Neutrophil (primary cell): Measurements from ENCODE around the gene BLTP3A.
"Not testable (repeated sequence)": the region's sequence is repeated elsewhere in the genome, so short reads cannot be mapped to it uniquely, and the experiment has no call there.

Source experiments
- H3K27ac ChIP-seq: fragments of 200-600 bp; sonication (generic); 2 replicates; pipeline ENCODE4 v1.5.1; 2016; ENCODE audit warnings: mild to moderate bottlenecking, moderate library complexity
- H3K27me3 ChIP-seq: fragments of 200-600 bp; sonication (generic); 2 replicates; pipeline ENCODE4 v1.6.0; 2016; ENCODE audit warnings: mild to moderate bottlenecking
- H3K36me3 ChIP-seq: fragments of 200-600 bp; sonication (generic); 2 replicates; pipeline ENCODE4 v1.5.1; 2017
- H3K4me1 ChIP-seq, 2 experiments: fragments of 200-600 bp in 1 of 2; sonication (generic) in 1 of 2; 1 replicate in 1 of 2; 2 replicates in 1 of 2; pipeline versions ENCODE4 v1.5.1 to v1.6.1; 2013 to 2016; ENCODE audit warnings: low read depth in 1 of 2, low read length in 1 of 2, mild to moderate bottlenecking in 1 of 2, moderate library complexity in 1 of 2; ENCODE audit not compliant: control insufficient read depth in 1 of 2, insufficient read depth in 1 of 2
- H3K4me3 ChIP-seq, 2 experiments: fragments of 200-600 bp in 1 of 2; sonication (generic) in 1 of 2; 1 replicate in 1 of 2; 2 replicates in 1 of 2; pipeline ENCODE4 v1.5.1; 2013 to 2016; ENCODE audit warnings: low read depth in 1 of 2, low read length in 1 of 2, mild to moderate bottlenecking in 1 of 2, moderate library complexity in 1 of 2
- H3K9me3 ChIP-seq: fragments of 200-600 bp; sonication (generic); 2 replicates; pipeline ENCODE4 v1.5.1; 2016
- CTCF ChIP-seq: fragments of 200-600 bp; sonication (generic); IDR thresholded peaks from 2 replicates; pipeline ENCODE4 v1.5.1; 2016; ENCODE audit warnings: antibody characterized with exemption

Gene BLTP3A

GRCh38 chr6:34798057-34798456 lies 6.2 kb downstream of the BLTP3A start:
- H3K27ac ChIP-seq, result no peak overlapping the region
- H3K4me1 ChIP-seq, result peaks cover 4 to 6% of the 10 kb centered on the region in 2 experiments
- no peaks in the 10 kb centered on the region for H3K27me3 ChIP-seq
- no peaks in the 10 kb centered on the region for H3K36me3 ChIP-seq
- TF ChIP-seq CTCF, result no peak
- H3K4me3 ChIP-seq, result no peak overlapping the region
- no peaks in the 10 kb centered on the region for H3K9me3 ChIP-seq

GRCh38 chr6:34799547-34799946 lies 7.7 kb downstream of the BLTP3A start:
- H3K9me3 ChIP-seq, result no peaks in the 10 kb centered on the region
- H3K4me1 ChIP-seq, result no peaks in the 10 kb centered on the region
- H3K36me3 ChIP-seq, result no peaks in the 10 kb centered on the region
- no peak for TF ChIP-seq CTCF
- no peak overlapping the region for H3K27ac ChIP-seq
- H3K27me3 ChIP-seq, result no peaks in the 10 kb centered on the region
- H3K4me3 ChIP-seq, result no peak overlapping the region

GRCh38 chr6:34804543-34804942 lies 12.7 kb downstream of the BLTP3A start:
- no peaks in the 10 kb centered on the region for H3K4me1 ChIP-seq
- no peak overlapping the region for H3K27ac ChIP-seq
- H3K27me3 ChIP-seq, result no peaks in the 10 kb centered on the region
- H3K36me3 ChIP-seq, result no peaks in the 10 kb centered on the region
- H3K9me3 ChIP-seq, result no peaks in the 10 kb centered on the region
- H3K4me3 ChIP-seq, result no peak overlapping the region
- no peak for TF ChIP-seq CTCF

GRCh38 chr6:34805074-34805473 lies 13.2 kb downstream of the BLTP3A start:
- H3K4me1 ChIP-seq, H3K27ac ChIP-seq, H3K27me3 ChIP-seq, H3K9me3 ChIP-seq, H3K4me3 ChIP-seq, H3K36me3 ChIP-seq: not testable (repeated sequence)

- Histone ChIP-seq H3K9me3 (no peaks in the 10 kb centered on the region), H3K4me3 (no peak overlapping the region), H3K4me1 (no peaks in the 10 kb centered on the region), H3K27ac (no peak overlapping the region), H3K36me3 (no peaks in the 10 kb centered on the region), H3K27me3 (no peaks in the 10 kb centered on the region)
- no peak for TF ChIP-seq CTCF
These were observed 15.0 kb downstream of the BLTP3A start for GRCh38 chr6:34806738-34807453.

GRCh38 chr6:34808473-34808872 lies 16.6 kb downstream of the BLTP3A start:
- not testable (repeated sequence) for H3K9me3 ChIP-seq

GRCh38 chr6:34809419-34809818 lies 17.5 kb downstream of the BLTP3A start:
- not testable (repeated sequence) for H3K36me3 ChIP-seq, H3K9me3 ChIP-seq, H3K4me1 ChIP-seq, H3K4me3 ChIP-seq, H3K27ac ChIP-seq, H3K27me3 ChIP-seq

More at GRCh38 chr6:34808473-34808872, 16.6 kb downstream of the BLTP3A start:
- not testable (repeated sequence) for H3K27me3 ChIP-seq, H3K4me1 ChIP-seq, H3K36me3 ChIP-seq, H3K4me3 ChIP-seq, H3K27ac ChIP-seq
